GM08714 (cell line): ENCODE results near the gene PHACTR1.

ENCODE experiments used
- H3K4me3 ChIP-seq: fragments of 200-500 bp; sonication (Bioruptor generic); 2 replicates; pipeline ENCODE4 v1.5.1; 2014; ENCODE audit warnings: mild to moderate bottlenecking, low read length, inconsistent platforms
- ZNF274 ChIP-seq: IDR thresholded peaks from 2 replicates; pipeline ENCODE4 v1.6.1; 2012; ENCODE audit warnings: mild to moderate bottlenecking, low read depth, low read length

Gene PHACTR1

DNA sequence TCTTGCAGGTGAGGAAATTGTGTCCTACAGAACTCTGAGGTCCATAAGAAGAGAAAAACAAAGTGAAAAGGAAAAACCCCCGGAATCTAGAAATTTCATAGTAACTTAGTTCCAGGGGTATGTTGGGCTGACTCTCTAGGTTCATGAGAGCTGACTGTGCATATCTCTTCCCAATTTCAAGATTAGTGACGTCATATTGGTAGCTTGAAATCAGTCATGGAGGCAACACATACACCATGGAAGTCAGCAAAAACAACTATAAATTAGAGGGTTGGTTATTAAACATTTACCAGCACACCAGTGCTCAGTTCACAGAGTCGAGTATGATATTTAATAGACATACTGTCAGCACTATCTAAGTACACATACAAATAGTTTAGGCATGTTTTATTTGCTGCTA, 49.8 kb downstream of the PHACTR1 start:
- H3K4me3 ChIP-seq = no peak overlapping the region

DNA sequence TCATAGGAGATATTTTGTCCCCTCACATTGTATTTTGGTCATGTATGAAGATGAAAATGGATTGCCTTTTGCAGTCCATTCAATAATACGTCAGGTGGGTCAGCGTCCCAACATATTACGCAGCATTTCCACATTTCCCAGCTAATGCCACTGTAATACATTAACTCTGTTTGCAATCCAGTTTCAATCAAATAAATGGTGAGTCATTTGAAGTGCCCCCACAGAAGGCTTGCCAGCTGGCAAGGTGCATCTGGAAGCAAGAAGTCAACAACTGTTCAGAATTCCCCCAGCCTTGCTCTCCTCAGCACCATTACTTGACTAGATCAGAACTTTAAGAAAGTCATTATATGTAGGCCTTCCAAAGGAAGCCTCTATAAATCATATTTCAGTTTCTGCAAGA, 50.4 kb downstream of the PHACTR1 start:
- no peak for TF ChIP-seq ZNF274
- H3K4me3 ChIP-seq = no peak overlapping the region

More for the DNA sequence above, 49.8 kb downstream of the PHACTR1 start:
- TF ChIP-seq ZNF274 = no peak

DNA sequence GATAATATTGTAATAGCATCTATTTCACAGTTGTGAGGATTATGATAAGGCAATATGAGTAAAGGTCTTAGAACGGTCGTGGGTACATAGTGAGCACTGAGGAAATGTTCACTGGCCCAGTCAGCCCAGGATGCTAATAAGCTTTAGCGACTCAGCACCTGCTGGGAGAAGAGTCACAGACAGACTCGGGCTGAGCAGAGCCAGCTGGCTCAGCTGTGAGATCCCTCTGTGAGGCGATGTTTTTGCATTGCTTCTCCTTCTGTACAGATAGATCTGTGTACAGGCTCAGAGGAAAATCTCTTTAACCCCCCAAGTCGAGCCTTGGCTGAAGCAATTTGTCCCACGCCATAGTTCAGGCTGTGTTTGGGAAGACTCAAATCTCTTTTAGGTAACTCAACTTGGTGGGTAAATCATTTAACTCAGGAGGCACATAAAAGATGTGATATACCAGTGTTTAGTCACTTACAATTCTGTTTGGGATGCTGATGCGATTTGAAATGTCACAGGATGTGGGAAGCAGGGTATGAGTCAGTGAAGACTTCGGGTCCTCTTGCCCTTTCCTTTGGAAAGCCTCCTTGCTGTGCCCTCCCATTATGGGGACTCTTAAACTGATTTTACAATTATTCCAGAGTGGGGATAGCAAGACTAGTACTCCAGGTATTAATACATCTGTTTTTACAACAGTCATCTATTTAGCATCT, 53.1 kb downstream of the PHACTR1 start:
- no peak overlapping the region for H3K4me3 ChIP-seq
- no peak for TF ChIP-seq ZNF274

DNA sequence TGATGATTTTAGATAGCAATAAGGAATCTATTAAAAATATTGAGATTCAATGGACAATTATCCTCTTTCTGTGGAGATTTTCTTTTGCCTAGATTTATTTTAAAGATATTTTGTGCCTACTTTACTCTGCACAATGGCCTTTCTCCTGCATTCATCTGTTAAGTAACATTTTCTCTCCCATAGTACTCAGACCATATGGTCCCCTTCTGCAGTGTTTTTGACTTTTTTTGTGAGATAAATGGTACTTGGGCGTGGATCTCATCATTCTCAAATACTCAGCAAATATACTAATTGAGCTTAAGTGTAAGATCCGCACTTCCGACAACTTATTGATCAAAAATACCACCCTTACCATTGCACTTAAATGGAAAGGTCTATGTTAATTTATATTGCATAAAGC, 55.8 kb downstream of the PHACTR1 start:
- no peak for TF ChIP-seq ZNF274
- H3K4me3 ChIP-seq = no peak overlapping the region

DNA sequence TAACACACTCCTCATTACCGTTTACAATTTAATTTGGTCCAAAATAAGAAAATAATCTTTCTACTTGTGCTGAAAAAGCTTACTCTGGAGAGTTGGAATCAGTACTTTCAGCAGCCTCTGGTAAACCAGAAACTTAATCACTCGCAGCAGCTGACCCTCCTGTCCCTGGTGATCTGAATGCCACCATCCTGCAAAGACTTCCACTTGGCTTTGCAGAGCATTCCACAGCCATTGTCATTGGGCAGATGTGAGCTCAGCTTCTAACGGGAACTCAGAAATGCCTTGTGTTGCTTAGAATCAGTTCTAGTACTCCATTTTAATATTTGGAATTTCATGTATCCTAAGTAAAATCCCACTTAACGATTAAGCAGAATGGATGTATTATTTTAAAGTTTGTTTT, 59.7 kb downstream of the PHACTR1 start:
- H3K4me3 ChIP-seq = no peak overlapping the region
- no peak for TF ChIP-seq ZNF274

DNA sequence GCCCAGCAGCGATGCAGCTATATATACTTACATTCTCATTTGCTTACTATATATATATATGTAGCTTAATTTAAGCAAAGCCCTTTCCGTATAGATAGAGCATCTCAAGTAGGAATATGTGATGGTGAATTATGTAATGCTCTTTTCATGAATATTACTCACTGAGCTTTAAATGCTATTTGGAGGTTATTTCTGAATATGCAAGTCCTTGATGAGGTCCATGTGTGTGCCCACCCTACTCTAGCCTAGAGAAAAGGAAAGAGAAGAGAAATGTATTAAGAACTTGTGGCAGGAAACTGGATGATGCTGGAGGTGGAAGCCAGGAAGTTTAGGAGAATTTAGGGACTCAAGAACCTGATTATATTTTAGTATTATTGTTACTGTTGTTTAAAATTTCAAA, 63.2 kb downstream of the PHACTR1 start:
- no peak overlapping the region for H3K4me3 ChIP-seq
- no peak for TF ChIP-seq ZNF274

DNA sequence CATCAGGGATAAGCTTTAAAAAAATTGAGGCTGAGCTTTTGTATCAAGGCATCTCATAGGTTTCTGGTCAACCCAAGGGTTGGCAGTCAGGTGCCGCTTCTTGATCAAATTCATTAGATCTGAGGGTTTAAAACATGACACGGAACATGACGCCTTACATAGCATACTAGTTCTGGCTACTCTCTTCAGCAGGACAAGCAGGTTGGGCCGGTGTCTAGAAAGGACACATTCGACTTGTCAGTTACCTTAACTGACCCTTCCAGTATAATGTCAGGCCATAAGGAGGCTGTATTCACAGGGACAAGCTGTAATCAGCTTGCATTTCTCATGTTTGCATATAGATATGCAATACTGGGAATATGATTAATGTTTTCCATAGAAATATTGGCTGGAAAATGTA, 65.6 kb downstream of the PHACTR1 start:
- H3K4me3 ChIP-seq = no peak overlapping the region
- TF ChIP-seq ZNF274 = no peak

DNA sequence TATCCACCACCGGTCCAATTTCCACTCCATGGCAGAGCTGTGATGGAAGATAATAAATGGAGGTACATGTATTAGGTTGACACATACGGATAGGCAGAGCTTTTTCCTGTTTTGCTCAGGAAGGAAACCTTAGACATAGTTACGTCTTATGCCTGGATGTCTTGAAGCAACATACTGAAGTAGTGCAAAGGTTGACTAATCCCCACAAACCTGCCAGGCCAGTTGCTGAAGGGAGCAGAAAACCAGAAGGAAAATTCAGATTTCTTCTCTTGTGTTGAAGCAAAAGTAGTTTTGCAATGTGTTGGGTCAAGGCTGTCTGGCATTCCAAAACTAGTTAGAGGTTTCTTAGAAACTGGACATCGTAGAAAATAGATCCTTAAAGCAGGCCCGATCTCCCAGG, 68.7 kb downstream of the PHACTR1 start:
- no peak overlapping the region for H3K4me3 ChIP-seq
- no peak for TF ChIP-seq ZNF274

DNA sequence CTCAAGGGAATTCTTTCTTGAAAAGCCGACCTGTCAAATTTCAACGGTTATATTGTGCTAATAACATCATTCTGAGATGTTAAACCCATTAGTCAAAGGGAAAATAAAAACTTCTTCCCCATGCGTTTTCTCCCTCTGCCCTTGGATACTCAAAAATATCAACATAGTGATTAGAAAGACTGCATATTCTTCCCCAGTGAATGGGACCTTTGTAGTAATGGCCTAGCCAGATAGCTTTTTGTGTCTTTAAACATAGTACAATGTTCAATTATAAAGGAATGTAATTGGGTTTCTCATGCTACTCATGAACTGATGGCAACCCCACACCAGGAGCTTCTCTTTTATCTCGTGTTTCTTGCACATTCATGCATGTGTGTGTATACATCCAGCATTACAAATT, 69.4 kb downstream of the PHACTR1 start:
- no peak overlapping the region for H3K4me3 ChIP-seq
- no peak for TF ChIP-seq ZNF274

DNA sequence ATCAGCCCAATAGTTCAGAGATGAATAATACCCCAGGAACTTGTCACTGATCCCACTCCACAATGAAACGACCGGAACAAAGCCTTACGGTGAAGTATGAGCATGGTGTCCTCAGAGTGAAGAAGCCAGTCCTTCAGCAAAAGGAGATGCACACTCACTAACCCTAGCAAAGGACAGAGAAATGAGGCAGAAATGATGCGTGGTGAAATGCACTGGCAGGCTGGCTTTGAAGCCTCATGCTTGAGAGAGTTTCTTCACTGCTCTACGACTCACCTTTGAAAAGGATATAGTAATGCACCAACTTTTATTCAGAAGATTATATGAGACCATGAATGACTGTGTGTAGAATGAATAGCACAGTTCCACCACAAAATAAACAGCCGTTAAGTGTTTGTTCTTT, 74.8 kb downstream of the PHACTR1 start:
- no peak for TF ChIP-seq ZNF274
- H3K4me3 ChIP-seq = no peak overlapping the region

DNA sequence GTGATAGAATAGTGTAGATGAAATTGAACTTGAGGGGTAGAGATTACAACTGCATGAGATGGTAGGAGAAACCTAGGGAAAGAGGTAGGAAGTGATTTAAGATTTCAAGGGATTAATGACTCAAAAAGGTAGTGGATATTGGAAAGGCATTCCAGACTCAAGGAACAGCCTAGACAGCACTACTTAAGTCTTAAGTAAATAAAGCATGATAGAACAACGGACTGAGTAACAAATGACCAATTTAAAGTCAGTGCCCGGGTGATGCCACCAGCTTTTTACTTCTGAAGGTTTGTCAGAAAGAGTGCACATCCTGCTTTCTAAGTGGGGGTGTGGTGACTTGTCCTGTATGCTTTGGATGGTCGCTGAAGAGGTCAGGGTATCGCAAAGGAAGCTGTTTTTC, 81.8 kb downstream of the PHACTR1 start:
- no peak overlapping the region for H3K4me3 ChIP-seq
- TF ChIP-seq ZNF274 = no peak

DNA sequence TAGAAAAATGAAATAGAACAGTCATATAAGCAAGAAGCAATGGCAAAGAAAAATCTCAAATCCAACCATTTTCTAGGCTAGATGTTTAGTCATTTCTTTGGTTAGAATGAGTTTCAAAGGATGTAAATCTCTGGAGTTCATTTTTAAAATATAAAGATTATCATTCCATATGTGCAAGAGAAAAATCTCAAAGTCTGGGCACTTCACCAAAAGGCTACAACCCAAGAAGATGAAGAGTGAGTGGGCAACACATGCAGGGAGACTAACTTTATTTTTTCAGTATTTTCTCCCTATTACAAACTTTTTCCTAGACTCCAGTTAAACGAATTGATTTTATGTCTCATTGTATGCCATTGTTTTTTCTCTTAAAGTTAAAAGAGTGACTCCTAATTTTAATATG, 83.6 kb downstream of the PHACTR1 start:
- H3K4me3 ChIP-seq = no peak overlapping the region
- TF ChIP-seq ZNF274 = no peak

DNA sequence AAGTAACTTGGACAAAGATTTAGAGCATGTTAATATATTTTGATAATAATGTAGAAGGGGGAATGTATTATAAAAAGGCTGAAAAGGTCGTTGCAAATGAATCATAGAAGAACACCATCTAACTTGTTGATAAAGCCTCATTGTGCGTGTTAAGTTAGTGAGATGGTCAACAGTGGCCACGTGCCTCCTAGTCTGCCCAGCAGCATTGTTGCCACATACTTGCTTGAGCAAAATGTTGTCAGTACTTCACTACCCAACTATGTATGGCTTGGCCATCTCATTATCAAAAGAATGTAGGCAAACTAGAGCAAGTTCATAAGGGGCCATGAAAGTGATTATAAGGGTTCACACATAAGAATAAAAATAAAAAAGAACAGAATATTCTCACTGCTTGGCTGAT, 84.6 kb downstream of the PHACTR1 start:
- no peak for TF ChIP-seq ZNF274
- no peak overlapping the region for H3K4me3 ChIP-seq

DNA sequence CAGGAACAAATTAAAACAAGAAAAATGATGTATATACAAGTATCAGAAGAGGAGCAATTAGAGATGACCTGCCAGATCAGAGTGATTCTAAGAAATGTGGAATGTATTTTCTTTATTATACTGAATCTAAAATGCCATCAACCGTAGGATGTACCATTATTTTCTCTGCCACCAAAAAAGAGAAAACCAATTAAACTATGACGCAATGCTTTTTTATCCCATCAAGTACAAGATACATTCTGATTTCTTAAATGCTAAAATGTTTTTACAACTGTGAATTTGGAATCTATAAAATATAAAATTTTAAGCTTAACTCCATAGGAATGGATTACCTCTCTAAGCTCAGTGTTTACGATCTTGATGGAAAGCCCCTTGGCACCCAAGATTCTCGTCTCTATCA, 85.9 kb downstream of the PHACTR1 start:
- TF ChIP-seq ZNF274 = no peak
- H3K4me3 ChIP-seq = no peak overlapping the region

DNA sequence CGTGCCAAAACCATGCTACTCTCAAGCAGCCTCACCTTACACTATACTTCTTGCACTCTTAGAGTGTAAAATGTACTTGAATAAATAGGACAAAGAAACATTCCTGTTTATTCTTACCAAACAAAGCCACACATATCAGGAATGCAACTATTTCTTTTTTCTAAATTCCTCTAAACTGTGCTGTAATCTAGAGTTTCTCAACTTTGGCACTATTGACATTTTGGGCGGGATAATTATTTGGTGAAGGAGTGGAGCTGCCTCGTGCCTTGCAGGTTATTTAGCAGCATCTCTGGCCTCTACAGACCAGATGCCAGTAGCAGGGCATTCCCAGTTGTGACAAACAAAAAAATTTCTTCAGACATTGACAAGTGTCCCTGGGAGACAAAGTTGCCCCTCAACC, 86.9 kb downstream of the PHACTR1 start:
- no peak overlapping the region for H3K4me3 ChIP-seq
- TF ChIP-seq ZNF274 = no peak
